ENCODE measurements around the gene SPECC1L.

Gene SPECC1L

GRCh38 chr22:24335496-24335895 is 64.9 kb downstream of the SPECC1L start:
- Histone ChIP-seq H3K9me3 (ENCODE audit: insufficient read depth, low read depth, low read length) (no peaks in the 10 kb centered on the region), H4K8ac (ENCODE audit: low read depth, low read length) (no peak overlapping the region), H2AK5ac (ENCODE audit: low read length) (no peak overlapping the region), H2BK12ac (ENCODE audit: low read length) (no peak overlapping the region), H3K4ac (ENCODE audit: low read depth, low read length) (no peak overlapping the region), H3K27me3 (ENCODE audit: insufficient read depth, low read length) (no peaks in the 10 kb centered on the region), H2BK5ac (ENCODE audit: low read depth, low read length, poor library complexity) (no peak overlapping the region), H3K36me3 (ENCODE audit: control insufficient read depth in 1 of 2, insufficient read depth in 2 of 2, low read length in 2 of 2) (peaks cover 11 to 27% of the 10 kb centered on the region in 2 experiments), H3K27ac (ENCODE audit: low read depth, low read length) (no peak overlapping the region), H3K79me1 (ENCODE audit: low read length) (no peaks in the 10 kb centered on the region), H3K23ac (ENCODE audit: low read length) (no peak overlapping the region), H2BK120ac (ENCODE audit: insufficient read depth, low read length, poor library complexity) (no peak overlapping the region), H3K9ac (ENCODE audit: low read length) (no peak overlapping the region), H3K79me2 (ENCODE audit: control insufficient read depth, insufficient read depth, low read length, poor library complexity) (no peaks in the 10 kb centered on the region), H4K91ac (ENCODE audit: low read depth, low read length) (no peak overlapping the region), H3K4me2 (ENCODE audit: low read length) (no peak overlapping the region), H3K4me1 (ENCODE audit: control insufficient read depth in 1 of 2, insufficient read depth in 2 of 2, low read length in 2 of 2) (no peaks in the 10 kb centered on the region), H2AFZ (ENCODE audit: insufficient read depth, low read length, poor library complexity) (no peak overlapping the region), H3K18ac (ENCODE audit: low read length) (no peak overlapping the region), H3K4me3 (ENCODE audit: low read depth, low read length) (no peak overlapping the region), H4K12ac (ENCODE audit: low read depth, low read length) (no peak overlapping the region), H3K14ac (ENCODE audit: low read length) (no peak overlapping the region)
- no CpG with 5 or more reads among the region's 1 CpG for WGBS (ENCODE audit: extremely low coverage, insufficient coverage, insufficient read length)
- no peak for DNase-seq

GRCh38 chr22:24337894-24338645 is 67.4 kb downstream of the SPECC1L start:
- Histone ChIP-seq H3K27ac (ENCODE audit: low read depth, low read length) (no peak overlapping the region), H3K79me2 (ENCODE audit: control insufficient read depth, insufficient read depth, low read length, poor library complexity) (no peaks in the 10 kb centered on the region), H2BK12ac (ENCODE audit: low read length) (no peak overlapping the region), H3K4me1 (ENCODE audit: control insufficient read depth in 1 of 2, insufficient read depth in 2 of 2, low read length in 2 of 2) (no peaks in the 10 kb centered on the region), H2BK5ac (ENCODE audit: low read depth, low read length, poor library complexity) (no peak overlapping the region), H2AK5ac (ENCODE audit: low read length) (no peak overlapping the region), H2BK120ac (ENCODE audit: insufficient read depth, low read length, poor library complexity) (no peak overlapping the region), H3K23ac (ENCODE audit: low read length) (no peak overlapping the region), H4K12ac (ENCODE audit: low read depth, low read length) (no peak overlapping the region), H3K14ac (ENCODE audit: low read length) (no peak overlapping the region), H3K18ac (ENCODE audit: low read length) (no peak overlapping the region), H3K9ac (ENCODE audit: low read length) (no peak overlapping the region), H2AFZ (ENCODE audit: insufficient read depth, low read length, poor library complexity) (no peak overlapping the region), H3K27me3 (ENCODE audit: insufficient read depth, low read length) (no peaks in the 10 kb centered on the region), H3K9me3 (ENCODE audit: insufficient read depth, low read depth, low read length) (no peaks in the 10 kb centered on the region), H4K91ac (ENCODE audit: low read depth, low read length) (no peak overlapping the region), H3K4me3 (ENCODE audit: low read depth, low read length) (no peak overlapping the region), H3K4ac (ENCODE audit: low read depth, low read length) (no peak overlapping the region), H4K8ac (ENCODE audit: low read depth, low read length) (no peak overlapping the region), H3K79me1 (ENCODE audit: low read length) (no peaks in the 10 kb centered on the region), H3K36me3 (ENCODE audit: control insufficient read depth in 1 of 2, insufficient read depth in 2 of 2, low read length in 2 of 2) (peaks cover 18 to 37% of the 10 kb centered on the region in 2 experiments), H3K4me2 (ENCODE audit: low read length) (no peak overlapping the region)
- WGBS (ENCODE audit: extremely low coverage, insufficient coverage, insufficient read length): no CpG with 5 or more reads among the region's 6 CpGs
- DNase-seq: no peak

GRCh38 chr22:24338726-24339451 is 68.3 kb downstream of the SPECC1L start:
- DNase-seq: peak; percentile 69 to 73
- H3K23ac ChIP-seq (ENCODE audit: low read length): no peak overlapping the region
- H3K14ac ChIP-seq (ENCODE audit: low read length): no peak overlapping the region
- H3K79me2 ChIP-seq (ENCODE audit: control insufficient read depth, insufficient read depth, low read length, poor library complexity): no peaks in the 10 kb centered on the region
- no peak overlapping the region for H2BK12ac ChIP-seq (ENCODE audit: low read length)
- no peak overlapping the region for H4K8ac ChIP-seq (ENCODE audit: low read depth, low read length)
- H3K9ac ChIP-seq (ENCODE audit: low read length): no peak overlapping the region
- no peaks in the 10 kb centered on the region for H3K9me3 ChIP-seq (ENCODE audit: insufficient read depth, low read depth, low read length)
- no CpG with 5 or more reads among the region's 3 CpGs for WGBS (ENCODE audit: extremely low coverage, insufficient coverage, insufficient read length)
- no peak overlapping the region for H3K4me2 ChIP-seq (ENCODE audit: low read length)
- H3K36me3 ChIP-seq (ENCODE audit: control insufficient read depth in 1 of 2, insufficient read depth in 2 of 2, low read length in 2 of 2): peaks cover 21 to 37% of the 10 kb centered on the region in 2 experiments
- no peak overlapping the region for H4K91ac ChIP-seq (ENCODE audit: low read depth, low read length)
- no peak overlapping the region for H2AFZ ChIP-seq (ENCODE audit: insufficient read depth, low read length, poor library complexity)
- H3K79me1 ChIP-seq (ENCODE audit: low read length): no peaks in the 10 kb centered on the region
- no peaks in the 10 kb centered on the region for H3K4me1 ChIP-seq (ENCODE audit: control insufficient read depth in 1 of 2, insufficient read depth in 2 of 2, low read length in 2 of 2)
- no peak overlapping the region for H4K12ac ChIP-seq (ENCODE audit: low read depth, low read length)
- H3K27ac ChIP-seq (ENCODE audit: low read depth, low read length): no peak overlapping the region
- no peak overlapping the region for H3K4ac ChIP-seq (ENCODE audit: low read depth, low read length)
- no peak overlapping the region for H2AK5ac ChIP-seq (ENCODE audit: low read length)
- H3K18ac ChIP-seq (ENCODE audit: low read length): no peak overlapping the region
- H2BK5ac ChIP-seq (ENCODE audit: low read depth, low read length, poor library complexity): no peak overlapping the region
- no peaks in the 10 kb centered on the region for H3K27me3 ChIP-seq (ENCODE audit: insufficient read depth, low read length)
- no peak overlapping the region for H3K4me3 ChIP-seq (ENCODE audit: low read depth, low read length)
- no peak overlapping the region for H2BK120ac ChIP-seq (ENCODE audit: insufficient read depth, low read length, poor library complexity)

GRCh38 chr22:24339452-24339747 is 68.8 kb downstream of the SPECC1L start:
- no CpG with 5 or more reads among the region's 7 CpGs for WGBS (ENCODE audit: extremely low coverage, insufficient coverage, insufficient read length)
- H2BK120ac ChIP-seq (ENCODE audit: insufficient read depth, low read length, poor library complexity): no peak overlapping the region
- no peaks in the 10 kb centered on the region for H3K9me3 ChIP-seq (ENCODE audit: insufficient read depth, low read depth, low read length)
- H3K27me3 ChIP-seq (ENCODE audit: insufficient read depth, low read length): no peaks in the 10 kb centered on the region
- H4K8ac ChIP-seq (ENCODE audit: low read depth, low read length): no peak overlapping the region
- no peak overlapping the region for H3K23ac ChIP-seq (ENCODE audit: low read length)
- H3K18ac ChIP-seq (ENCODE audit: low read length): no peak overlapping the region
- no peaks in the 10 kb centered on the region for H3K4me1 ChIP-seq (ENCODE audit: control insufficient read depth in 1 of 2, insufficient read depth in 2 of 2, low read length in 2 of 2)
- H2BK5ac ChIP-seq (ENCODE audit: low read depth, low read length, poor library complexity): no peak overlapping the region
- no peak overlapping the region for H2BK12ac ChIP-seq (ENCODE audit: low read length)
- no peak overlapping the region for H4K91ac ChIP-seq (ENCODE audit: low read depth, low read length)
- no peak overlapping the region for H2AFZ ChIP-seq (ENCODE audit: insufficient read depth, low read length, poor library complexity)
- H3K4ac ChIP-seq (ENCODE audit: low read depth, low read length): no peak overlapping the region
- no peak overlapping the region for H3K9ac ChIP-seq (ENCODE audit: low read length)
- DNase-seq: no peak
- H3K27ac ChIP-seq (ENCODE audit: low read depth, low read length): no peak overlapping the region
- no peak overlapping the region for H4K12ac ChIP-seq (ENCODE audit: low read depth, low read length)
- H3K79me1 ChIP-seq (ENCODE audit: low read length): no peaks in the 10 kb centered on the region
- no peak overlapping the region for H2AK5ac ChIP-seq (ENCODE audit: low read length)
- no peak overlapping the region for H3K4me3 ChIP-seq (ENCODE audit: low read depth, low read length)
- no peaks in the 10 kb centered on the region for H3K79me2 ChIP-seq (ENCODE audit: control insufficient read depth, insufficient read depth, low read length, poor library complexity)
- no peak overlapping the region for H3K14ac ChIP-seq (ENCODE audit: low read length)
- peaks cover 21 to 37% of the 10 kb centered on the region in 2 experiments for H3K36me3 ChIP-seq (ENCODE audit: control insufficient read depth in 1 of 2, insufficient read depth in 2 of 2, low read length in 2 of 2)
- no peak overlapping the region for H3K4me2 ChIP-seq (ENCODE audit: low read length)

Data from trophoblast cell (in vitro differentiated cells and primary cell).